ENCODE data around the gene MIAT.
A peak's percentile ranks its signal among the peaks of the same experiment; 100 is the strongest.
"Not testable (repeated sequence)": the region's sequence is repeated elsewhere in the genome, so short reads cannot be mapped to it uniquely, and the experiment has no call there.

MIAT gene

GRCh38 chr22:26656891-26657851, at the start of gene MIAT:
Gene MIAT, plus strand, starts transcription at chr22:26657588.
- peak; percentile 51 to 58 for DNase-seq (ENCODE audit: low read depth in 1 of 2, low spot score in 1 of 2)

DNA sequence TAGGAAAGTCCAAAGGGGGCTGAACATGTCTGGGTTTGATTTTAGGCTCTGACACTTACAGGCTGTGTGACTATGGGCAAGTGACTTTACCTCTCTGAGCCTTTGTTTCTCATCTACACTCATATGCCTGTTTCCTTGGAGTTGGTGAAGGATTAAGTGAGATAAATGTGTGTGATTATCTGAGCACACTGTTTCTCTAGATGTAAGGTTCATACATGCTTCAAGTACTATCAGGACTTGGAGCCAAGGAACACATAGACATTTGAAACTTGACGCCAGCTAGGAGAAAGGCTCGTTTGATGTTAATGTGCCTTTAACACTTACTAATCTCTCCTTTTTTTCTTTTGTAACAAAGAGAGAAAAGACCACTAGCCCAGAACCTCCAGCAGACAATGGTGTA, 49.3 kb upstream of the MIAT start:
- no peak for DNase-seq (ENCODE audit: low read depth in 1 of 2, low spot score in 1 of 2)

- no peak for DNase-seq (ENCODE audit: low read depth in 1 of 2, low spot score in 1 of 2)
Measured at GRCh38 chr22:26609287-26609686, 48.1 kb upstream of the MIAT start.

- no peak for DNase-seq (ENCODE audit: low read depth in 1 of 2, low spot score in 1 of 2)
Measured at GRCh38 chr22:26610072-26610958, 47.1 kb upstream of the MIAT start.

GRCh38 chr22:26610996-26611395, 46.4 kb upstream of the MIAT start:
- DNase-seq (ENCODE audit: low read depth in 1 of 2, low spot score in 1 of 2), result no peak

DNA sequence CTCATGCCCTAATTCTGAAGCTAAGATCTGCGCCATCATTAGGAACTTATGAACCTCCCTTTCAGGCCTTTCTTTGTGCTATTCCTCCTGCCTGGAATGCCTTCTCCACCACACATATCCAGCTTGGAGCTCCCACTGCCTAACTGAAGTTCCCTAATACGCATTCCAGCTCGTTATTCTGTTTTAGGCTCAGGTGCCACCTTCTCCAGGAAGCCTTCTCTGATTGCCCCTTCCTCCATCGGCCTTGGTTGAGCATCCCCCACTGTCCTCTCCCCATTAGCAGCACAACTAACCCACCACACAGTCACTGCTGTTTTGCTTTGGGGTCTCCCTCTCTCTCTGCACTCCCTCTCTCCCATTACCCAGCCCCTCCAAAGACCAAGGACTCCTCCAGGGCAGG, 44.7 kb upstream of the MIAT start:
- no peak for DNase-seq (ENCODE audit: low read depth in 1 of 2, low spot score in 1 of 2)

DNA sequence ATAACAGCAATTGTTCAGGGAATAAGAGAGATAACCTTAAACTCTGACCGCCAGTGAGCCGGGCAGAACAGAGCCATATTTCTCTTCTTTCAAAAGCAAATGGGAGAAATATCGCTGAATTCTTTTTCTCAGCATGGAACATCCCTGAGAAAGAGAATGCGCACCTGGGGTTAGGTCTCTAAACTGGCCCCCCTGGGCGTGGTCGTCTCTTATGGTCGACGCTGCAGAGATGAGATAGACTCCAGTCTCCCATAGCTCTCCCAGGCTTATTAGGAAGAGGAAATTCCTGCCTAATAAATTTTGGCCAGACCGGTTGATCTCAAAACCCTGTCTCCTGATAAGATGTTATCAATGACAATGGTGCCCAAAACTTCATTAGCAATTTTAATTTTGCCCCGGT, 43.6 kb upstream of the MIAT start:
- DNase-seq (ENCODE audit: low read depth in 1 of 2, low spot score in 1 of 2), result not testable (repeated sequence)

- no peak for DNase-seq (ENCODE audit: low read depth in 1 of 2, low spot score in 1 of 2)
Measured at GRCh38 chr22:26614322-26614721, 43.1 kb upstream of the MIAT start.

DNA sequence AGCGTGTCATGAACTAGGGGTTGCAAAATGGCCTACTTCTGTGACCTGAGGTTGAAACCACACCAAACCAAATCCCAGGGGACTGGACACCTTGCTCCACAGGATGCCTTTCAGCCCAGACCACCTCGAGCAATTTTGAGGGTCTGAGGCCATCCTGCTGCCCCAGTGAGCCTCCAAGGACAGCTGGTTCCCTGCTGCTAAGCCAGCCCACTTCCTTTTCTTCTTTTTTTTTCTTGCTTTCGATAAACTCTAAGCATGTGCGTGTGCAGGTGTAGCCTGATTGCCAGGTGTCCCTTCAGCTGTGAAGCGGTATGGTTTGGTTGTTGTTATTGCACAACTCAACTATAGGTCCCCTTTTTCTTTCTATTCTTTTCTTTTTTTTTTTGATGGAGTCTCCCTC, 42.2 kb upstream of the MIAT start:
- no peak for DNase-seq (ENCODE audit: low read depth in 1 of 2, low spot score in 1 of 2)

GRCh38 chr22:26615830-26616435, 41.5 kb upstream of the MIAT start:
- no peak for DNase-seq (ENCODE audit: low read depth in 1 of 2, low spot score in 1 of 2)

DNA sequence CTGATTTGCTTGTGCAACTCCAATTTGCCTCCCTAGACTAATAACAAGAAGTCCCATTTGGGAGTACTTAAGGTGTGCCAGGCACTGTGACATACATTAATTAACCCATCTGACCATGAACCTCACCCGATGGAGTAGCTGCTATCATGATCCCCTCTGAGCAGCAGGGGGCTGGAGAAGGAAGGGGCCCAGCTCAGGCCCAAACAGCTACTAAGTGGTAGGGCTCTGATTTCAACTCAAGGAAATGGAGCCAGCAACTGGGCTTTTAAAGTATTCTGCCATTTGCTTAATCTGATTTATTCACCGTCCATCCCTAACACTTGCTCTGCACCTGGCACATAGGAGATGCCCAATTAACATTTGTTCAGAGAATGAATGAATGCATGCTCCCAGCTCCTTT, 40.7 kb upstream of the MIAT start:
- no peak for DNase-seq (ENCODE audit: low read depth in 1 of 2, low spot score in 1 of 2)

- DNase-seq (ENCODE audit: low read depth in 1 of 2, low spot score in 1 of 2), result no peak
Measured at GRCh38 chr22:26617271-26618199, 39.9 kb upstream of the MIAT start, which contains the start of gene CRYBB1. Gene CRYBB1, minus strand, starts transcription at chr22:26618027. Its CDS starts 1,708 bp downstream, at chr22:26616319.

GRCh38 chr22:26618455-26618854, 38.9 kb upstream of the MIAT start:
- DNase-seq (ENCODE audit: low read depth in 1 of 2, low spot score in 1 of 2), result no peak

DNA sequence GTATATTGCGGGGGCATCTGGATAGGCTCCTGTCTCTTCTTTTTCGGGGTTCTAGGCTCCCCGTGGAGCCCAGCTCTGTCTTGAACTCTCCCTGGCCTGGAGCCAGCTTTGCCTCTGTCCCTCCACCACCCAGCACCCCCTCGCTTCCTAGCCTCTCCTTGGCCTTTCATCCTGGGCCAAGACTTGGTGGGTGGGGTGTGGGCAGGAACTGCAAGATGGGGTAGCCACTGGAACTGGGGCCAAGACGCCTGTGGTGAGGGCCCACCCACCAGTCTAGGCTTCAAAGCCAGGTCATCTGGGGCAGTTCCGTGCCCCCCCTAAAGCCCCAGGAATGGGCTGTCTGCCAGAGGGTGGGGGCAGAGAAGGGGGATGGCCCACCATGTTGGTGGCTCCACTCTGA, 37.9 kb upstream of the MIAT start:
- no peak for DNase-seq (ENCODE audit: low read depth in 1 of 2, low spot score in 1 of 2)

- DNase-seq (ENCODE audit: low read depth in 1 of 2, low spot score in 1 of 2), result no peak
Measured at GRCh38 chr22:26620197-26620596, 37.2 kb upstream of the MIAT start.

- DNase-seq (ENCODE audit: low read depth in 1 of 2, low spot score in 1 of 2), result no peak
Measured at GRCh38 chr22:26621663-26622062, 35.7 kb upstream of the MIAT start, which contains the start of gene CRYBA4. Gene CRYBA4, plus strand, starts transcription at chr22:26621963. Its CDS starts 634 bp downstream, at chr22:26622597.

- DNase-seq (ENCODE audit: low read depth in 1 of 2, low spot score in 1 of 2), result no peak
Measured at GRCh38 chr22:26623984-26624383, 33.4 kb upstream of the MIAT start.

DNA sequence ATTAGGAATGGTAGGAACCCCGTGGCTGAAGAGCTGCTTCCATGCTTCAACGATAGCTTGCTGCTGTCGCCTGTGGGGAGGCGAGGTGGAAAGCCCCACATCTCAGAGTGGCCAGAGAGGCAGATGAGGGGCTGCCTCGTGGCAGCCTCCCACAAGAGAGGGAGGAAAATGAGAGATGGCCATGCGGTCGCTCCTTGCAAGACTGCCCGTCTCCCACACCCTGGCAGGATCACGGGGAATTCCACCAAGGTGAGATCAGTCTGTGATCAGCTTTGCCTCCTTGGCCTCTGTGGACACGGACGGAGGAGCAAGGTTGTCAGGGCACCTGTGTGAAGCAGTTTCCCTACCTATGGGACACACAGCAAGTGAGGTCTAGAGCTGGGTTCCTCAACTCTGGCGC, 32.6 kb upstream of the MIAT start:
- no peak for DNase-seq (ENCODE audit: low read depth in 1 of 2, low spot score in 1 of 2)

DNA sequence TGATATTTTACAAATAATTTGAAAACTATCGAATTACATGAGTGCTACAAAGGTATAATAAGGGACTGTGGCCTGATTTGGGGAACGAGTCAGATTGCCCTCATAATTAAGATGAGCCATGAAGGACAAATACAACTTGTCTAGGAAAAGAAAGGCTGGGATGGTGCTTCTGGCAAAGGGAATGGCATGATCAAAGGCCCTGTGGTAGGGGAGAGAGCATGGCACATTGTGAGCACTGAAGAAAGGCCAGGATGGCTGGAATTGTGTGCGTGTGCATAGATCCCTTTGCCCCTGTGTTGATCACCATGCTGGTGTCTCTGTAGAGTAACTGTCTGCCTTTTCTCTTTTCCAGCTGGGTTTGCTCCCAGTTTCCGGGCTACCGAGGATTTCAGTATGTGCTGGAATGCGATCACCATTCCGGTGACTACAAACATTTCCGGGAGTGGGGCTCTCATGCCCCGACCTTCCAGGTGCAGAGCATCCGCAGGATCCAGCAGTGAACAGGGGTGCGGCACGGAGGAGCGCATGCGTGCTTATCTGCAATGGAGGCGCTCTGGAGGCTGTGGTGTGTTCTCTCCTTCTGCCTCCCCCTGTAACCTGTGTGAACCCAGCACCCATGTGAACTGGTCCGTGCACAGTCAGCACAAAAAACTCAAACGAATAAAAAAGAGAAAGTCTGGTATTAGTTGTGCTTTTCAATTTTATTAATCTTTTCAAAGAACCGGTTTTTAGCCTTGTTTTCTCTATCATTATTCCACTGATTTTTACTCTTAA, 27.2 kb upstream of the MIAT start:
- no peak for DNase-seq (ENCODE audit: low read depth in 1 of 2, low spot score in 1 of 2)
